Sigmoid colon (tissue), 4 donors: Measurements from ENCODE around the gene TSPEAR.

Experiments
- CTCF ChIP-seq, 4 experiments: fragments of 450-650 bp in 3 of 4; fragments of 200-600 bp in 1 of 4; IDR thresholded peaks; one replicate each; pipeline ENCODE4 v1.5.1; 2016 to 2019; ENCODE audit warnings: antibody characterized with exemption in 4 of 4, mild to moderate bottlenecking in 3 of 4, moderate library complexity in 2 of 4
- EP300 ChIP-seq, 4 donors: sonication (generic); formaldehyde crosslinking; IDR thresholded peaks; one replicate each; pipeline ENCODE4 v1.6.1; 2017; ENCODE audit warnings: antibody characterized with exemption in 4 of 4
- POLR2A ChIP-seq, 2 donors: fragments of 450-650 bp; IDR thresholded peaks; one replicate each; pipeline ENCODE4 v1.6.1; 2016; ENCODE audit warnings: antibody characterized with exemption in 2 of 2, mild to moderate bottlenecking in 2 of 2, moderate library complexity in 2 of 2
- POLR2AphosphoS5 ChIP-seq, 4 donors: sonication (generic); formaldehyde crosslinking; IDR thresholded peaks; one replicate each; pipeline ENCODE4 v1.6.1; 2017; ENCODE audit warnings: antibody characterized with exemption in 4 of 4

GRCh38 chr21:44760376-44760775 is 49.0 kb upstream of the TSPEAR start:
- TF ChIP-seq POLR2A (IDR thresholded peaks at IDR 0.05) = no peak
- no peak for TF ChIP-seq POLR2AphosphoS5 (IDR thresholded peaks at IDR 0.05)
- no peak for TF ChIP-seq EP300 (IDR thresholded peaks at IDR 0.05)
- no peak for TF ChIP-seq CTCF (IDR thresholded peaks at IDR 0.05)
